SU-DHL-6 (cell line): ENCODE data around the gene TRDMT1.

Source experiments
- CTCF ChIP-seq: fragments of 200-600 bp; sonication (generic); IDR thresholded peaks from one replicate; pipeline ENCODE4 v1.5.1; 2017; ENCODE audit warnings: antibody characterized with exemption, mild to moderate bottlenecking, low read length, moderate library complexity; ENCODE audit not compliant: insufficient read depth, poor library complexity, severe bottlenecking
- EZH2phosphoT487 ChIP-seq: fragments of 200-600 bp; sonication (generic), shearing (Covaris generic); conservative IDR thresholded peaks from 2 replicates; pipeline ENCODE4 v1.6.1; 2018; ENCODE audit warnings: mild to moderate bottlenecking, antibody characterized with exemption, low read length, moderate library complexity, mixed read lengths

GRCh38 chr10:17240616-17241015, 39.1 kb upstream of the TRDMT1 start:
- TF ChIP-seq CTCF (no peak), EZH2phosphoT487 (no peak)
